GM04503 (cell line): ENCODE results near the gene ENSA.
"Not testable (repeated sequence)": the region's sequence is repeated elsewhere in the genome, so short reads cannot be mapped to it uniquely, and the experiment has no call there.

Experiments used
- DNase-seq: peaks from one replicate; pipeline ENCODE4 v3.0.0-alpha.2; 2012; ENCODE audit warnings: low read depth

ENSA gene

GRCh38 chr1:150629115-150629928, at the start of gene ENSA:
ENSA (minus strand) TSS chr1:150629612; CDS start chr1:150629470, 142 bp downstream.
- peak; percentile 98 for DNase-seq

- DNase-seq = no peak
Measured at GRCh38 chr1:150678988-150679387, 49.6 kb upstream of the ENSA start.

- no peak for DNase-seq
Measured at GRCh38 chr1:150674881-150675280, 45.5 kb upstream of the ENSA start.

GRCh38 chr1:150663321-150663720, 33.9 kb upstream of the ENSA start:
- DNase-seq = no peak

- no peak for DNase-seq
Measured at GRCh38 chr1:150662811-150663210, 33.4 kb upstream of the ENSA start.

GRCh38 chr1:150661156-150661555, 31.7 kb upstream of the ENSA start:
- DNase-seq = no peak

GRCh38 chr1:150660584-150660983, 31.2 kb upstream of the ENSA start:
- DNase-seq = no peak

- DNase-seq = not testable (repeated sequence)
Measured at GRCh38 chr1:150657064-150657463, 27.7 kb upstream of the ENSA start.

- not testable (repeated sequence) for DNase-seq
Measured at GRCh38 chr1:150654635-150655034, 25.2 kb upstream of the ENSA start.

GRCh38 chr1:150650193-150650592, 20.8 kb upstream of the ENSA start:
- no peak for DNase-seq

- no peak for DNase-seq
Measured at GRCh38 chr1:150649441-150650075, 20.1 kb upstream of the ENSA start.

GRCh38 chr1:150642296-150642695, 12.9 kb upstream of the ENSA start:
- no peak for DNase-seq

- DNase-seq = not testable (repeated sequence)
Measured at GRCh38 chr1:150641126-150641815, 11.9 kb upstream of the ENSA start.

- DNase-seq = not testable (repeated sequence)
Measured at GRCh38 chr1:150638430-150638829, 9.0 kb upstream of the ENSA start.

- not testable (repeated sequence) for DNase-seq
Measured at GRCh38 chr1:150634839-150635622, 5.6 kb upstream of the ENSA start.

- DNase-seq = no peak
Measured at GRCh38 chr1:150628766-150629114, 672 bp downstream of the ENSA start.

GRCh38 chr1:150627826-150628410, 1.5 kb downstream of the ENSA start:
- DNase-seq = no peak

- DNase-seq = no peak
Measured at GRCh38 chr1:150626150-150626549, 3.3 kb downstream of the ENSA start.

GRCh38 chr1:150624546-150624945, 4.9 kb downstream of the ENSA start:
- DNase-seq = not testable (repeated sequence)

- not testable (repeated sequence) for DNase-seq
Measured at GRCh38 chr1:150624134-150624533, 5.3 kb downstream of the ENSA start.

- DNase-seq = no peak
Measured at GRCh38 chr1:150622303-150622975, 7.0 kb downstream of the ENSA start.
